HG02623 (cell line): ENCODE data around the gene KLHL2.
"Not testable (repeated sequence)": the region's sequence is repeated elsewhere in the genome, so short reads cannot be mapped to it uniquely, and the experiment has no call there.

Experiments
- ATAC-seq: cut with Tn5 transposase; IDR thresholded peaks from one replicate; pipeline ENCODE4 v1.9.1; 2021; ENCODE audit warnings: moderate library complexity; ENCODE audit not compliant: unreplicated experiment

Gene KLHL2

DNA sequence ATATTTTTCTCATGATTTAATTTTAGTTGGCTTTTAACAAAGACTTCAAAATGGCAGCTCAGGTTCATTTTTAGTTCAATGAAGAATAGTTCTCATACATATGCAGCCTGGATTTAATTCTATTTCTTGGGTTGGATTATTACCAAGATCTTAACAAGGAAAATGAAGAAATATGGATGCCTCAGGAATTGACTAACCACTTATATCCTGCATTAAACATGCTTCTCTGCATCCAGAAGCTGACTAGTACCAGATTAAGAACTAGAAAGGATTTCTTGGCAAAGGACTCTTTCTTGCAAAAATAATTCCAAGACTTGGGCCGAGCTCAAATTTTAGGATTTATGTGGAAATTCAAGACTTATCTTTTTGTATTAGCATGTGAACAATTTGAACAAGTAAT, 5.6 kb upstream of the KLHL2 start:
- no peak for ATAC-seq

DNA sequence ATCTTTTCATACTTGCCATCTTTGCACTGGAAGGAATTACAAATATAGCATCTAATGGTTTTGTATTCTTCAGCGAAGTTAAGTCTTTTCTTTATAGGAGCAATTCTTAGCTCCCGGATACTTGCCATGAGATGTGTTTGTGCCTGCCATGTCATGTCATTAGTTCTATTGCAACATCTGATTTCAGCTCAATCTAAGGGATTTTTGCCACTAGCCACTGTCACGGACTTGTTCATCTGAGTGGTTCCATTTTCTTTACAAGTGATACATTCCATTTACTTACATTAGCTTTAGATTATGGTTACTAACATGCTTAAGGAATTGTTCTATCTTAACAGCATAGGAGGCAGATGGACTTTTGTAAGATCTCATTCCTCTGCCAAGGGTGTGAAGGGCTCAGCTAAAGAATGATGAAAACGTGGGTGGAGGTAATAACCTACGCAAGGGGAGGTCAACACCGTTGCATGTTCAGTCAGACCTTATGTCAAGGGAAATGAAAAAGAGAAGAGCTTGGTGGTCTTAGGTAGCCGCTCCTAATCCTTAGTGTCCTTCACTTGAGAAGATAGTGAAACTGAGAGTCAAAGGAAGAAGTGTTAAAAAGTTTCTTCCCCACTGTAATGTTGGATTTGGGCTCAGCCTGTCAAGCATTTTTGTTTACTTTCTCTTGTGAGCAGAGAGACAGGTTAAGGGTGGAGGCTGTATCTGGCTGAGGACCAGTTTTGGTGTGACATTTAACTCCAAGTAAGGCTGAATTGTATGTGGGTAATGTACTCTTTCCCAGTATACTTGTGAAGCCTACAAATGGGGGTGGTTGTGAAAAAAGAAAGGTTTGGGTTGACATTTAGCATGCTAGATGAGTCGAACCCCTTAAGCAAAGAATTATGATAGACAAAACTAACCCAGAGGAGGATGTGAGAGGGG, 3.6 kb upstream of the KLHL2 start:
- ATAC-seq, result no peak

DNA sequence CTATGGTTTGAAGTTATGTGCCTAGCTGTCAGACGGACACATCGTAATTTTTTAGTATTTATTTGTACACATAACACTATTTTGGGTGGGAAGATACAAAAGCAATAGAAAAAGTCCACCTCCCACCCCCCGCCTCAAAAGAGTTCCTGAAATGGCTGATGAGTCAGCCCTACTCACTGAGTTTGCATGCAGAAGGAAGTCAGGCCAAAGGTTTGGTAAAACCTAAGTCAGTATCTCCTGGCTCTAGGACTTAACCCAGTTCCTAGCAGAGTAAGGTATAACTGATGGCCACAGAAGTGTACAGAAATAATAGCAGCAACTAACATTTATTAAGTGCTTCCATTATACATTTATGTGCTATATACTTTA, 2.9 kb upstream of the KLHL2 start:
- no peak for ATAC-seq

- peak; percentile 22 for ATAC-seq
Observed at GRCh38 chr4:165207016-165207430, 338 bp upstream of the KLHL2 start.

DNA sequence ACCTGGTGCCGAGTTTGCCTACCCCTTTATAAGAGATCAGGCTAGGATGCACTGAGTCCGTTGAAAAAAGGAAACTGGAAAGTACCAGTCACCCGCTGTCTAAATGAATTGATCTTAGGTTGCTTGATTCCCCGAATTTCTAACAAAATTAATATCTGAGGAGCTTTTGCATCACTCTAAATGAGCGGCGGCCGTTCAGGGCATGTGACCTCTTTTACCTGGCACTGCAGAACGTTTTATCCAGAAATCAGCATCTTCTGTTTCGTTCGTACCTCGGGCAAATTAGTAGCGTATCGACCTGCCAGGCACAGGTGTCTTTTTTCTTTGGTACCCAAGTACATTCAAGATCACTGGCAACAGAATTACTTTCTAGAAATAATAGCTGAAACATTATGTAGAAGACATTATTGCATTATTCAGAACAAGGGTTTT, 876 bp downstream of the KLHL2 start:
- ATAC-seq, result peak; percentile 11

GRCh38 chr4:165208741-165209388, 1.5 kb downstream of the KLHL2 start:
- no peak for ATAC-seq

DNA sequence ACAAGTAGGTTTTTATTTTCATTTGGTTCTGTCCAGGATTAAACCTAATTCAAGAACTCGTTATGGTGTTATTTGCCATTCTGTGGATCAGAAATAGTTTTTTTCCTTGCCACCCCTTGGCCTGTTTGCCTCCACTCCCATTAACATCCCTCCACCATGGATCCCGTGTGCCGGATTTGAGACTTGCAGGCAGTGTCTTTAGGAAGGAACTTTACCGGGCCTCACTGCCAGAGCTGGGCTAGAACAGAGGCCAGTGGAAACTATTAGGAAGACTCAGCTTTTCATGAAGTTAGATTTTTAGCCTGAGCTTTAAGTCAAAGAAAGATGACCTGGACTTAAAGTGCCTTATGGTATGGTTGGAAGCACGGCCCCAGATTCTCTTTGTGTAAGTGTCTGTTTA, 2.4 kb downstream of the KLHL2 start:
- no peak for ATAC-seq

DNA sequence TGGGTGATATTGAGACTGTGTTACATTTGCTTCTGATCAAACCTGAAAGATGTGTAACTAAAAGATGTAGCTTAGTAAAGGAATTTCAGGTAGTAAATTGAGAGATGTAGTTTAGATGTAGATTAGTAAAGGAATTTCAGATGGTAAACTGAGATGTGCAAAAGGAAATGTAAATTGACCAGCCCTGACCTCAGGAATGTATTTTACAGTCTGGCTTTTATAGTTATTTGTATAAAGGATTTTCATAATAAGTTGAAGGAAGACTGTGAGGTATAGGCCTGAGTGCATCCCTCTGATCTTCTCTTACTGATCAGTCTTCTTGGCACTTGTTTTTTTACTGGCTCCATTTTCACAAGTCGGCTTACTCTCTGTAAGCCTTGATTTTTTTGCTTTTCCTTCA, 3.2 kb downstream of the KLHL2 start:
- ATAC-seq, result no peak

- ATAC-seq, result not testable (repeated sequence)
Observed at GRCh38 chr4:165212647-165213046, 5.3 kb downstream of the KLHL2 start.

DNA sequence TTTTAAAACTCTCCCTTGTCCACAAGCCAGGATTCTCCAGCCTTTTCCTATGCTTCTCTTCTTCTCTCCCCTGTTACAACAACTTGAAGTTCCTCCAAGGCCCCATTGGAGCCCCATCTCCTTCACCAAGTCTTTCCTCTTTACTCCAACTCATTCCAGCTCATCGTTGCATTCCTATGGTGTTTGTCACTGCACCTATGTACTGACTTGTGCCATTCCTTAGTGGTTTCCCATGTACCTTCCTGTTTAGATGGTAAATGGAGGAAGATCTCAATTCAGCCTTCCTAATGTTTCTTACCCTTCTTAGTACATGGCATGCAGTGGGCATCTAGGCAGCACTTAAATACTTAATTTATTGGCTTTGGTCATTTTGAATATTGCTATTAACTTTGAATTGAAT, 6.0 kb downstream of the KLHL2 start:
- not testable (repeated sequence) for ATAC-seq

DNA sequence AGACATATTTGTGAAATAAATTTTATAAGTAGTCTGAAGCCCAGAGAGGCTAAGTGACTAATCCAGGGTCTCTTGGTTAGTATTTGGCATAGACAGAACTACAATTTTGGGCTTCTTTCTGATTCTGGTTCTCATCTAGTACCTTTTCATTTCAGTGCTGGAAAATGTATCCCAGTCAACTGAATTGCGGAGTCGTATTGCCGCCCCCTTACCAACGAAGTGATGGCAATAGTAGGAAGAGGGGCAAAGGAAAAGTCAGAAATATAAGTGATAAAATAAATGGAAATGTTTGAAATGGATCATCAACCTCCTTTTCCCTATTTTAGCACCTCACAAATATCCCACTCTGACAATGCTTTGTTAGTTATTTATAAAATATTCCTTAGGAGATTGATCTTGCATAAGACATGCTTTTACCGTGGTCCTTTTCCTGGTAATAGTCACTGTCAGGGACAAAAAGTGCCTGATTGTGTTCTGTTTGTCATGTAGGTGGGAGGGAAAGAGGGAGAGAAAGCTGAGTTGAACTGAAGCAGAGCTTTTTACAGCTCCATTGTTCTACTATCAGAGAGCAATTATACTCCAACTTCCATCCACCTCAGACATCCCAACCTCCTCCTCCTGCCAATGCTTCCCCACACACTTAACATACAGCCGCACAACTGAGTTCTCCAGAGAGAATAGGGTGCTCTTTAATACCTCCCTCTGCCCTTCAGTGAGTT, 6.8 kb downstream of the KLHL2 start:
- not testable (repeated sequence) for ATAC-seq

GRCh38 chr4:165215034-165215751, 7.8 kb downstream of the KLHL2 start:
- ATAC-seq, result peak; percentile 59

- ATAC-seq, result peak; percentile 64
Observed at GRCh38 chr4:165215761-165216487, 8.6 kb downstream of the KLHL2 start.

GRCh38 chr4:165217325-165217724, 10.0 kb downstream of the KLHL2 start:
- no peak for ATAC-seq

GRCh38 chr4:165221306-165221705, 13.9 kb downstream of the KLHL2 start:
- not testable (repeated sequence) for ATAC-seq

DNA sequence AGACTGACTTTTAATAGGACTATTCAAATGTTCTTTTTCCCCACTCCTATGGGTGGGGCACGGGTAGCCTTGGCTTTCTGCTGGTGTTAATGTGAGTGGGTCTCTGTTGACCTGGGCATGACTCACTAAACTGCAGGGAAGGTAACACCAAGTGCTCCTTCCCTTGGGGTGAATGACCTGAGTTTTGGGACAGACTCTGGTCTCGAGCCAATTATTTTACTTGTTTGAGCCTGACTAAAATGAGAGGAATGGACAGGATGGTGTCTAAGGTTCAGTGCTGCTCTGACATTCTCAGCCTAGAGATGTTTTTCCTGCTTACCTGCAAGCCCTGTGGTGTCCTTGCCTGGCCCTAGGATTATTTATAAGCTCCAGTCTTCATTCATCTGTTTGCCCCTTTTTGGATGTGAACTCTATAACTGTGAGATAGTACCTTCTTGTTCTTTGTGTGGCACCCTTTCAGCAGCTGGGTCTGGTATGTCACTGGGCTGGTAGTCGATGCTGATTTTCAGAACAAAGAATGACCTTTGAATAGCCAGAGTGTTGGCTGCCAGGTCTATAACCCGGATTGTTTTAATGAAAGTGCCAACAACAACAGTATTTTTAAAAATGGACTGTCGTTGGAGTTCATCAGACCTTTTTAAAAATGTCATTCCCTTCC, 14.8 kb downstream of the KLHL2 start:
- not testable (repeated sequence) for ATAC-seq

DNA sequence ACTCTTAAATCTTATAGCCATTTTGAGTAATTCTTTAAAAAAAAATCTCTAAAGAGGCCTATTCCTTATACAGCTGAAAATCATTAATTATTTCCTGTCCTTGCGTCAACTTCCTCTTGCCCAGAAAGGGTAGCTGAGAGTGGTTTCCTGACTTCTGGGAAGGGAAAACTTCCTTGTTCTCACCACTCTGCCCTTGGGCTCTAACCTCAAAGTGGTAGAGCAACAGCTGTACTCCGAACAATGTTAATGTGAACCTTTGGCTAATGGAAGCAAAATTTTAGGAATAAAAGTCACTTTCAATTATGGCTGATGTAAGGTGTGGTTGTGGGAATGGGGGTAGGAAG, 15.3 kb downstream of the KLHL2 start:
- ATAC-seq, result no peak

- not testable (repeated sequence) for ATAC-seq
Observed at GRCh38 chr4:165227401-165227800, 20.0 kb downstream of the KLHL2 start.

DNA sequence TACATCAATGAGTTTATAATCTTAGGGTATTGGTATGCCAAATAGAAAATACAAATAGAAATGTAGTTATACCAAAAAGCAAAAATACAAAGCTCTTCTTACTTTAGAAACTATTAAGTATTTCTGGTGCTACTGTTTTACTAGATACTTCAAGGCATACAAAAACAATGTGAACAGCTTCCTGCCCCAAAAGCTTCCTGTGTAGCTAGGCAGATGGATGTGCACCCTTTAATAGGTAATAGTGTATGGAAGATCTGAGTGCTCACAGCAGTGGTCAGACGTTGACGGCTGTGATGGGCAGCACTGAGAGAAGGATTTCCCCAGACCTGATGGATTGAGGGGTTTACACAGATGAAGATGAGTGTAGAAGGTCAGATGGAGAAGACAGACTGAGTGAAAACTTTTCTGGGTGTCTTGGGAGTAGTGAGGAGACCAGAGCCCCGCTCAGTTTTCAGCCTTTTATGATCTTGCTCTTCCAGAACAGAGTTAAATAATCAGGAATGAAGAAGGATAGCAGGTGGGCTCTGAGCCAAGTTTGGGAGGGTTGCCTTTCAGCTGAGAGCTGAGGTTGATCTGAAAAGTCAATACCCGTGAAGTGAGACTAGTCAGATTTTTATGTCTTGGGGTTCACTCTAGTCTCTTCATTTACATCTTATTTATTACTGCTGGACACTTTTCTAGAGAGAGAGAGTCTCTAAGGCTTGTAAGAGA, 22.3 kb downstream of the KLHL2 start:
- not testable (repeated sequence) for ATAC-seq
